DMS53 treated with DMSO at 0.1 percent for 48 hours (cell line): ENCODE measurements around the gene OR2A1.
"Not testable (repeated sequence)": the region's sequence is repeated elsewhere in the genome, so short reads cannot be mapped to it uniquely, and the experiment has no call there.

Source experiments
- DNase-seq: peaks from one replicate; lab custom pipeline; 2025; ENCODE audit not compliant: unreplicated experiment; lab: John Stamatoyannopoulos, UW

The OR2A1 gene

GRCh38 chr7:144311872-144312469, at the start of gene OR2A1:
TSS of gene OR2A1 (plus strand) at chr7:144312419. CDS start at chr7:144318125, 5,706 bp downstream.
- not testable (repeated sequence) for DNase-seq

GRCh38 chr7:144264692-144265091, 47.5 kb upstream of the OR2A1 start, which contains the start of gene OR2A7:
TSS of gene OR2A7 (minus strand) at chr7:144264792. CDS start at chr7:144259628, 5,164 bp downstream.
- DNase-seq, result not testable (repeated sequence)

GRCh38 chr7:144269188-144269587, 43.0 kb upstream of the OR2A1 start, which contains the start of gene CTAGE8:
TSS of gene CTAGE8 (minus strand) at chr7:144269288. CDS start at chr7:144269250, 38 bp downstream.
- not testable (repeated sequence) for DNase-seq

- DNase-seq, result not testable (repeated sequence)
These were observed 36.9 kb upstream of the OR2A1 start for GRCh38 chr7:144275281-144275680.

- not testable (repeated sequence) for DNase-seq
These were observed 32.2 kb upstream of the OR2A1 start for GRCh38 chr7:144280010-144280409.

GRCh38 chr7:144281981-144282380, 30.2 kb upstream of the OR2A1 start:
- DNase-seq, result not testable (repeated sequence)

GRCh38 chr7:144282490-144282889, 29.7 kb upstream of the OR2A1 start:
- not testable (repeated sequence) for DNase-seq

GRCh38 chr7:144283716-144284115, 28.5 kb upstream of the OR2A1 start:
- DNase-seq, result not testable (repeated sequence)

- not testable (repeated sequence) for DNase-seq
These were observed 24.9 kb upstream of the OR2A1 start for GRCh38 chr7:144287171-144287784.

GRCh38 chr7:144291607-144292006, 20.6 kb upstream of the OR2A1 start:
- DNase-seq, result not testable (repeated sequence)

- DNase-seq, result not testable (repeated sequence)
These were observed 19.6 kb upstream of the OR2A1 start for GRCh38 chr7:144292384-144293161.

GRCh38 chr7:144293794-144294499, 18.3 kb upstream of the OR2A1 start:
- not testable (repeated sequence) for DNase-seq

GRCh38 chr7:144302578-144303303, 9.5 kb upstream of the OR2A1 start:
- not testable (repeated sequence) for DNase-seq

GRCh38 chr7:144303607-144304006, 8.6 kb upstream of the OR2A1 start:
- not testable (repeated sequence) for DNase-seq

GRCh38 chr7:144305156-144305555, 7.1 kb upstream of the OR2A1 start:
- not testable (repeated sequence) for DNase-seq

- not testable (repeated sequence) for DNase-seq
These were observed 2.5 kb upstream of the OR2A1 start for GRCh38 chr7:144309702-144310101.

GRCh38 chr7:144311218-144311617, 1.0 kb upstream of the OR2A1 start:
- DNase-seq, result not testable (repeated sequence)

- not testable (repeated sequence) for DNase-seq
These were observed 5.3 kb downstream of the OR2A1 start for GRCh38 chr7:144317537-144317936.

- DNase-seq, result not testable (repeated sequence)
These were observed 7.3 kb downstream of the OR2A1 start for GRCh38 chr7:144319547-144319946.

- not testable (repeated sequence) for DNase-seq
These were observed 9.5 kb downstream of the OR2A1 start for GRCh38 chr7:144321677-144322206.
